Measurements from ENCODE around the gene CFAP99. TPM values are rescaled to one million over a fixed set of nuclear protein-coding genes. Genes with fewer than 3 reads are reported as not detected.

Gene CFAP99
- total RNA-seq, 2 donors from 2014 or later: not detected

GRCh38 chr4:2424581-2424980, 5.8 kb downstream of the CFAP99 start:
- no peaks in the 10 kb centered on the region for H3K27me3 ChIP-seq
- H3K4me3 ChIP-seq: no peak overlapping the region
- no peaks in the 10 kb centered on the region for H3K9me3 ChIP-seq
- peaks cover 0 to under 1% of the 10 kb centered on the region in 2 donors for H3K4me1 ChIP-seq
- no peak for DNase-seq (ENCODE audit: low spot score)
- no peaks in the 10 kb centered on the region for H3K36me3 ChIP-seq
- TF ChIP-seq CTCF (IDR thresholded peaks at IDR 0.05): no peak
- no peak overlapping the region for H3K27ac ChIP-seq

- no peak for TF ChIP-seq CTCF (IDR thresholded peaks at IDR 0.05)
- Histone ChIP-seq H3K27ac (no peak overlapping the region), H3K4me3 (no peak overlapping the region), H3K27me3 (no peaks in the 10 kb centered on the region), H3K4me1 (no peaks in the 10 kb centered on the region), H3K36me3 (no peaks in the 10 kb centered on the region), H3K9me3 (no peaks in the 10 kb centered on the region)
- no peak for DNase-seq (ENCODE audit: low spot score)
Measured at GRCh38 chr4:2425386-2426068, 6.8 kb downstream of the CFAP99 start.

- DNase-seq (ENCODE audit: low spot score): no peak
- no peaks in the 10 kb centered on the region for H3K9me3 ChIP-seq
- no peak overlapping the region for H3K27ac ChIP-seq
- TF ChIP-seq CTCF (IDR thresholded peaks at IDR 0.05): no peak
- H3K4me1 ChIP-seq: no peaks in the 10 kb centered on the region
- H3K4me3 ChIP-seq: no peak overlapping the region
- H3K27me3 ChIP-seq: no peaks in the 10 kb centered on the region
- no peaks in the 10 kb centered on the region for H3K36me3 ChIP-seq
Measured at GRCh38 chr4:2426069-2426397, 7.3 kb downstream of the CFAP99 start.

GRCh38 chr4:2426711-2427275, 8.0 kb downstream of the CFAP99 start:
- no peaks in the 10 kb centered on the region for H3K27me3 ChIP-seq
- H3K36me3 ChIP-seq: no peaks in the 10 kb centered on the region
- H3K9me3 ChIP-seq: no peaks in the 10 kb centered on the region
- no peak overlapping the region for H3K4me3 ChIP-seq
- no peak for DNase-seq (ENCODE audit: low spot score)
- no peak overlapping the region for H3K27ac ChIP-seq
- no peak for TF ChIP-seq CTCF (IDR thresholded peaks at IDR 0.05)
- H3K4me1 ChIP-seq: no peaks in the 10 kb centered on the region

GRCh38 chr4:2427383-2428334, 8.9 kb downstream of the CFAP99 start:
- no peaks in the 10 kb centered on the region for H3K4me1 ChIP-seq
- no peaks in the 10 kb centered on the region for H3K27me3 ChIP-seq
- no peak for TF ChIP-seq CTCF (IDR thresholded peaks at IDR 0.05)
- H3K9me3 ChIP-seq: no peaks in the 10 kb centered on the region
- no peak overlapping the region for H3K27ac ChIP-seq
- no peak for DNase-seq (ENCODE audit: low spot score)
- H3K36me3 ChIP-seq: no peaks in the 10 kb centered on the region
- H3K4me3 ChIP-seq: no peak overlapping the region
